K562 (cell line): ENCODE data around the gene MXI1. TPM values are rescaled to one million over a fixed set of nuclear protein-coding genes. Genes with fewer than 3 reads are reported as not detected.

ENCODE experiments used
- ATAC-seq: fragments of 200-7000 bp; cut with Tn5 transposase; 3 replicates; pipeline ENCODE4 v1.9.1; 2020; ENCODE audit warnings: moderate library complexity
- BruUV-seq: library from RNA; stranded (reverse); fragments of 400-500 nt; replicated peaks from 2 replicates; lab custom pipeline; 2021; lab: Mats Ljungman, UMichigan
- CTCF ChIA-PET: fragments of 300-600 bp; formaldehyde crosslinking; extraction: SDS; loops from one replicate; lab custom pipeline; 2021; ENCODE audit warnings: low intra/inter-chr PET ratio; lab: Yijun Ruan, JAX
- POLR2A ChIA-PET: fragments of 300-600, 350-650 bp; sonication (Branson Sonifier 250); formaldehyde crosslinking; extraction: SDS; loops from one replicate; lab custom pipeline; 2021; ENCODE audit warnings: antibody characterized with exemption, inconsistent platforms; lab: Yijun Ruan, JAX
- DNase-seq, 4 experiments: peaks; one replicate each; pipeline versions ENCODE4 v3.0.0 to v3.0.0-alpha.2; 2011 to 2018; ENCODE audit warnings: low spot score in 3 of 4, mixed read lengths in 3 of 4; ENCODE audit errors: extremely low read depth in 1 of 4
- FAIRE-seq: peaks from 2 replicates; lab custom pipeline; 2011; peaks lifted over from hg19 to GRCh38; lab: Jason Lieb, UNC
- H2AFZ ChIP-seq: 2 replicates; pipeline ENCODE4 v1.6.0; 2011; ENCODE audit warnings: low read depth, low read length, control low read depth, inconsistent platforms
- H3K27ac ChIP-seq: fragments of 200-600 bp; 3 replicates; pipeline ENCODE4 v1.8.0; 2011; ENCODE audit warnings: low read depth, mild to moderate bottlenecking, control low read depth, inconsistent platforms, low read length, moderate library complexity, mixed read lengths; ENCODE audit errors: extremely low read depth
- H3K27me3 ChIP-seq, 2 experiments: fragments of 300-600 bp in 1 of 2; 2 replicates in 1 of 2; 3 replicates in 1 of 2; pipeline versions ENCODE4 v1.6.0 to v1.8.0; 2011; ENCODE audit warnings: inconsistent platforms in 2 of 2, low read length in 2 of 2, mild to moderate bottlenecking in 1 of 2, mixed read lengths in 1 of 2, moderate library complexity in 1 of 2; ENCODE audit not compliant: control insufficient read depth in 2 of 2, insufficient read depth in 2 of 2
- H3K36me3 ChIP-seq: fragments of 300-600 bp; 3 replicates; pipeline ENCODE4 v1.8.0; 2011; ENCODE audit warnings: mild to moderate bottlenecking, low read length, inconsistent platforms; ENCODE audit not compliant: control insufficient read depth, insufficient read depth
- H3K4me1 ChIP-seq, 2 experiments: fragments of 200-600 bp in 1 of 2; replicated peaks in 1 of 2; 2 replicates in 1 of 2; 3 replicates in 1 of 2; pipeline versions ENCODE4 v1.5.1 to v1.8.0; 2011; ENCODE audit warnings: inconsistent platforms in 2 of 2, low read length in 2 of 2, mild to moderate bottlenecking in 1 of 2, mixed read lengths in 1 of 2, moderate library complexity in 1 of 2; ENCODE audit not compliant: control insufficient read depth in 2 of 2, insufficient read depth in 2 of 2
- H3K4me2 ChIP-seq: 2 replicates; pipeline ENCODE4 v1.6.1; 2011; ENCODE audit warnings: low read length, control low read depth, inconsistent platforms, mixed read lengths; ENCODE audit not compliant: insufficient read depth
- H3K4me3 ChIP-seq: fragments of 200-600 bp; sonication (generic), shearing (Covaris generic); 2 replicates; pipeline ENCODE4 v1.5.1; 2016; ENCODE audit warnings: control low read depth, inconsistent platforms
- H3K79me2 ChIP-seq: fragments of 200-600 bp; 3 replicates; pipeline ENCODE4 v1.8.0; 2011; ENCODE audit warnings: low read length, inconsistent platforms; ENCODE audit not compliant: control insufficient read depth, insufficient read depth
- H3K9ac ChIP-seq, 2 experiments: 2 replicates each; pipeline versions ENCODE4 v1.6.0 to v1.6.1; 2011; ENCODE audit warnings: low read depth in 2 of 2, low read length in 2 of 2, control low read depth in 1 of 2, inconsistent platforms in 1 of 2, mild to moderate bottlenecking in 1 of 2, mixed read lengths in 1 of 2; ENCODE audit not compliant: insufficient read depth in 1 of 2
- H3K9me1 ChIP-seq: one replicate; pipeline ENCODE4 v1.6.0; 2011; ENCODE audit warnings: inconsistent platforms, mild to moderate bottlenecking, low read length, moderate library complexity; ENCODE audit not compliant: control insufficient read depth, insufficient read depth
- H3K9me3 ChIP-seq: replicated peaks from 2 replicates; pipeline ENCODE4 v1.5.1; 2011; ENCODE audit warnings: low read depth, low read length, inconsistent platforms; ENCODE audit not compliant: control insufficient read depth, insufficient read depth
- H4K20me1 ChIP-seq: replicated peaks from 2 replicates; pipeline ENCODE4 v1.6.1; 2011; ENCODE audit warnings: low read length, inconsistent platforms, mixed read lengths; ENCODE audit not compliant: control insufficient read depth, insufficient read depth
- NFXL1 ChIP-seq: fragments of 450-650 bp; formaldehyde crosslinking; IDR thresholded peaks from 2 replicates; pipeline ENCODE4 v1.4.0; 2021; ENCODE audit warnings: mild to moderate bottlenecking
- NRF1 ChIP-seq, 2 experiments: fragments of 450-650 bp; IDR thresholded peaks in 1 of 2; conservative IDR thresholded peaks in 1 of 2; 2 replicates each; pipeline ENCODE4 v1.6.1; 2014; ENCODE audit warnings: mild to moderate bottlenecking in 2 of 2
- SAFB2 ChIP-seq: fragments of 200-400 bp; formaldehyde crosslinking; IDR thresholded peaks from 2 replicates; pipeline ENCODE4 v1.6.1; 2018; ENCODE audit warnings: borderline replicate concordance, low read length, low read depth, moderate library complexity; ENCODE audit not compliant: severe bottlenecking
- SMAD1 ChIP-seq: fragments of 150-350 bp; IDR thresholded peaks from 2 replicates; pipeline ENCODE4 v1.6.1; 2014; ENCODE audit warnings: low read length, low read depth; ENCODE audit not compliant: partially characterized antibody
- ZNF12 ChIP-seq: sonication (generic); formaldehyde crosslinking; IDR thresholded peaks from 2 replicates; pipeline ENCODE4 v1.4.0; 2020; ENCODE audit warnings: mild to moderate bottlenecking, missing genetic modification reagents
- ZNF561 ChIP-seq: fragments of 450-650 bp; formaldehyde crosslinking; conservative IDR thresholded peaks from 2 replicates; pipeline ENCODE4 v1.4.0; 2020; ENCODE audit warnings: mild to moderate bottlenecking, moderate library complexity
- WGBS: fragments of 100-300 bp; shearing (Covaris generic); methylation state at CpG from one replicate; pipeline ENCODE4 v1.1.6; 2016; ENCODE audit warnings: low coverage, mixed read lengths; ENCODE audit not compliant: insufficient coverage; ENCODE audit errors: missing lambda C conversion rate; 5-methylcytosine and 5-hydroxymethylcytosine counted together
- in situ Hi-C: fragments of 300-500 bp; cut with MboI; formaldehyde crosslinking; loops from 4 replicates; pipeline ENCODE4 v1.15.0; 2018; ENCODE audit warnings: inconsistent platforms, mixed read lengths
- intact Hi-C: fragments of 100-400 bp; cut with micrococcal nuclease; formaldehyde crosslinking; loops from 2 replicates; pipeline ENCODE4 v1.14.2; 2022
- polyA plus RNA-seq, 8 experiments: library from polyadenylated mRNA; depleted of rRNA in 4 of 8; stranded (reverse) in 5 of 8; unstranded in 3 of 8; fragments of >200 nt; fragmentation: Nextera tagmentation in 2 of 8; fragmentation: Illumina TruSeq in 1 of 8; extraction: Ambion mirVana in 2 of 8; extraction: Trizol in 1 of 8; gene quantifications; 2 replicates each; pipeline versions ENCODE4 v1.2.1 to v1.2.3, GENCODE V29; 2011 to 2014; ENCODE audit warnings: inconsistent platforms in 1 of 8, missing spikeins in 1 of 8
- total RNA-seq, 7 experiments: library from RNA; depleted of rRNA in 6 of 7; stranded (reverse); fragments of >200 nt in 6 of 7; fragmentation: Illumina TruSeq in 2 of 7; extraction: Trizol in 2 of 7; gene quantifications; 2 replicates each; pipeline versions ENCODE4 v1.2.1 to v1.2.3, GENCODE V29; 2011 to 2021; ENCODE audit warnings: low replicate concordance in 1 of 7
- TF ChIP-seq, protein P1 (sequence below): fragments of 250-450 bp; sonication (Bioruptor Pico); IDR thresholded peaks from 2 replicates; pipeline ENCODE4 v1.5.1; 2021; ENCODE audit warnings: mild to moderate bottlenecking
- TF ChIP-seq, protein P2 (sequence below), 2 experiments: fragments of 450-650 bp; IDR thresholded peaks; 2 replicates each; pipeline ENCODE4 v1.6.1; 2016
- TF ChIP-seq, protein P3 (sequence below): fragments of 450-650 bp; formaldehyde crosslinking; IDR thresholded peaks from 2 replicates; pipeline ENCODE4 v1.4.0; 2020; ENCODE audit warnings: mild to moderate bottlenecking, moderate library complexity

MXI1 gene
- total and polyA plus RNA-seq, 9 of the 15 experiments (the other 6 are each of a cell fraction or from before 2014, with no cell fraction given): 9.1 to 23.7 (median 14.8) TPM

- intact Hi-C loops (no loop called here), in situ Hi-C loops (no loop called here)
- BruUV-seq: no TSS peak
- Histone ChIP-seq H3K4me3 (no peak overlapping the region), H3K9me3 (no peaks in the 10 kb centered on the region), H3K27ac (peak overlapping the region; percentile 83), H3K4me1 (peaks cover 38 to 40% of the 10 kb centered on the region in 2 experiments; a peak in 4 of 5 replicates), H3K27me3 (no peaks in the 10 kb centered on the region), H3K79me2 (peaks cover 70% of the 10 kb centered on the region), H3K9ac (peak overlapping the region; percentile 73 to 81; a peak in 1 of 4 replicates), H3K36me3 (peaks cover 3% of the 10 kb centered on the region; the same call in 1 of the 3 replicates), H3K4me2 (no peak overlapping the region), H3K9me1 (no peaks in the 10 kb centered on the region), H4K20me1 (no peaks in the 10 kb centered on the region), H2AFZ (no peak overlapping the region)
- no peak for FAIRE-seq
- DNase-seq: no peak
- POLR2A ChIA-PET: interaction anchor here (0.6 to 4.9 kb wide), 3 partner anchors 12 to 25 kb away, joined by 3 to 61 read pairs (median 3); partner anchors contain the start of gene MXI1
- WGBS: 82% methylated on average over 11 of the region's 13 CpGs
- TF ChIP-seq, protein P1, sequence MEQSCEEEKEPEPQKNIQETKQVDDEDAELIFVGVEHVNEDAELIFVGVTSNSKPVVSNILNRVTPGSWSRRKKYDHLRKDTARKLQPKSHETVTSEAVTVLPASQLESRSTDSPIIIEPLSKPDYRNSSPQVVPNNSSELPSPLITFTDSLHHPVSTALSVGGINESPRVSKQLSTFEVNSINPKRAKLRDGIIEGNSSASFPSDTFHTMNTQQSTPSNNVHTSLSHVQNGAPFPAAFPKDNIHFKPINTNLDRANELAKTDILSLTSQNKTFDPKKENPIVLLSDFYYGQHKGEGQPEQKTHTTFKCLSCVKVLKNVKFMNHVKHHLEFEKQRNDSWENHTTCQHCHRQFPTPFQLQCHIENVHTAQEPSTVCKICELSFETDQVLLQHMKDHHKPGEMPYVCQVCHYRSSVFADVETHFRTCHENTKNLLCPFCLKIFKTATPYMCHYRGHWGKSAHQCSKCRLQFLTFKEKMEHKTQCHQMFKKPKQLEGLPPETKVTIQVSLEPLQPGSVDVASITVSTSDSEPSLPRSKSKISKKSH (CRISPR knock-in tag): no peak
- TF ChIP-seq, protein P2, sequence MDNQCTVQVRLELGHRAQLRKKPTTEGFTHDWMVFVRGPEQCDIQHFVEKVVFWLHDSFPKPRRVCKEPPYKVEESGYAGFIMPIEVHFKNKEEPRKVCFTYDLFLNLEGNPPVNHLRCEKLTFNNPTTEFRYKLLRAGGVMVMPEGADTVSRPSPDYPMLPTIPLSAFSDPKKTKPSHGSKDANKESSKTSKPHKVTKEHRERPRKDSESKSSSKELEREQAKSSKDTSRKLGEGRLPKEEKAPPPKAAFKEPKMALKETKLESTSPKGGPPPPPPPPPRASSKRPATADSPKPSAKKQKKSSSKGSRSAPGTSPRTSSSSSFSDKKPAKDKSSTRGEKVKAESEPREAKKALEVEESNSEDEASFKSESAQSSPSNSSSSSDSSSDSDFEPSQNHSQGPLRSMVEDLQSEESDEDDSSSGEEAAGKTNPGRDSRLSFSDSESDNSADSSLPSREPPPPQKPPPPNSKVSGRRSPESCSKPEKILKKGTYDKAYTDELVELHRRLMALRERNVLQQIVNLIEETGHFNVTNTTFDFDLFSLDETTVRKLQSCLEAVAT (IDR thresholded peaks at IDR 0.05): no peak
- no peak for TF ChIP-seq SMAD1
- no peak for TF ChIP-seq NRF1 (conservative IDR thresholded peaks at IDR 0.05 in 1 of 2, IDR thresholded peaks at IDR 0.05 in 1 of 2)
- no peak for TF ChIP-seq ZNF12
- TF ChIP-seq NFXL1 (CRISPR knock-in tag): no peak
- no peak for TF ChIP-seq ZNF561 (CRISPR knock-in tag)
- TF ChIP-seq, protein P3, sequence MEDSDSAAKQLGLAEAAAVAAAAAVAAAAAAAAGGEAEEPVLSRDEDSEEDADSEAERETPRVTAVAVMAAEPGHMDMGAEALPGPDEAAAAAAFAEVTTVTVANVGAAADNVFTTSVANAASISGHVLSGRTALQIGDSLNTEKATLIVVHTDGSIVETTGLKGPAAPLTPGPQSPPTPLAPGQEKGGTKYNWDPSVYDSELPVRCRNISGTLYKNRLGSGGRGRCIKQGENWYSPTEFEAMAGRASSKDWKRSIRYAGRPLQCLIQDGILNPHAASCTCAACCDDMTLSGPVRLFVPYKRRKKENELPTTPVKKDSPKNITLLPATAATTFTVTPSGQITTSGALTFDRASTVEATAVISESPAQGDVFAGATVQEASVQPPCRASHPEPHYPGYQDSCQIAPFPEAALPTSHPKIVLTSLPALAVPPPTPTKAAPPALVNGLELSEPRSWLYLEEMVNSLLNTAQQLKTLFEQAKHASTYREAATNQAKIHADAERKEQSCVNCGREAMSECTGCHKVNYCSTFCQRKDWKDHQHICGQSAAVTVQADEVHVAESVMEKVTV (CRISPR knock-in tag): no peak
- TF ChIP-seq SAFB2: no peak
- CTCF ChIA-PET: interaction anchor here (0.6 to 1.4 kb wide), 2 partner anchors 17 to 86 kb away, joined by 4 to 5 read pairs; no protein-coding TSS in a partner anchor
- no peak for ATAC-seq
These were observed 16.0 kb downstream of the MXI1 start for GRCh38 chr10:110223298-110223925.
